HepG2 (cell line): ENCODE measurements around the gene DICER1. TPM values are rescaled to one million over a fixed set of nuclear protein-coding genes. Genes with fewer than 3 reads are reported as not detected.

Experiments used
- ATF1 ChIP-seq: IDR thresholded peaks from 2 replicates; pipeline ENCODE4 v1.6.1; 2016; ENCODE audit warnings: mild to moderate bottlenecking, control low read depth
- BHLHE40 ChIP-seq: IDR thresholded peaks from 2 replicates; pipeline ENCODE4 v1.6.1; 2011; ENCODE audit warnings: low read length, improper control_type of control experiment
- ELF3 ChIP-seq: IDR thresholded peaks from 2 replicates; pipeline ENCODE4 v1.6.1; 2016; ENCODE audit warnings: missing genetic modification reagents, missing compliant biosample characterization
- FOXC1 ChIP-seq: sonication (generic); formaldehyde crosslinking; IDR thresholded peaks from 2 replicates; pipeline ENCODE4 v1.8.0; 2022; ENCODE audit warnings: mild to moderate bottlenecking, missing genetic modification reagents, borderline replicate concordance
- HDAC1 ChIP-seq: sonication (generic); formaldehyde crosslinking; IDR thresholded peaks from 2 replicates; pipeline ENCODE4 v1.5.1; 2020; ENCODE audit warnings: mild to moderate bottlenecking, missing genetic modification reagents
- HDAC6 ChIP-seq: fragments of 200-600 bp; sonication (generic); IDR thresholded peaks from 2 replicates; pipeline ENCODE4 v1.7.0; 2017; ENCODE audit warnings: mild to moderate bottlenecking, antibody characterized with exemption, low read length, low read depth
- HES4 ChIP-seq: sonication (generic); formaldehyde crosslinking; IDR thresholded peaks from 2 replicates; pipeline ENCODE4 v1.9.0; 2021; ENCODE audit warnings: mild to moderate bottlenecking, missing genetic modification reagents, borderline replicate concordance
- HMG20A ChIP-seq: IDR thresholded peaks from 2 replicates; pipeline ENCODE4 v1.6.1; 2016; ENCODE audit warnings: borderline replicate concordance
- KDM5A ChIP-seq: fragments of 200-600 bp; sonication (generic); IDR thresholded peaks from 2 replicates; pipeline ENCODE4 v1.7.0; 2018; ENCODE audit warnings: antibody characterized with exemption, mild to moderate bottlenecking, low read length, borderline replicate concordance
- MZF1 ChIP-seq: sonication (generic); formaldehyde crosslinking; IDR thresholded peaks from 2 replicates; pipeline ENCODE4 v1.8.1; 2023; ENCODE audit warnings: mild to moderate bottlenecking, missing genetic modification reagents, borderline replicate concordance
- NONO ChIP-seq, 2 experiments: fragments of 450-650 bp in 1 of 2; sonication (generic) in 1 of 2; formaldehyde crosslinking in 1 of 2; IDR thresholded peaks in 1 of 2; conservative IDR thresholded peaks in 1 of 2; 2 replicates each; pipeline versions ENCODE4 v1.6.1 to v1.8.0; 2017 to 2022; ENCODE audit warnings: mild to moderate bottlenecking in 1 of 2, missing genetic modification reagents in 1 of 2, moderate library complexity in 1 of 2
- PHF20 ChIP-seq: sonication (generic); formaldehyde crosslinking; IDR thresholded peaks from 2 replicates; pipeline ENCODE4 v1.5.0; 2020; ENCODE audit warnings: mild to moderate bottlenecking, missing genetic modification reagents
- SMAD9 ChIP-seq: sonication (generic); formaldehyde crosslinking; IDR thresholded peaks from 2 replicates; pipeline ENCODE4 v1.5.1; 2020; ENCODE audit warnings: mild to moderate bottlenecking, missing genetic modification reagents
- SPEN ChIP-seq: sonication (generic); formaldehyde crosslinking; IDR thresholded peaks from 2 replicates; pipeline ENCODE4 v1.5.1; 2020; ENCODE audit warnings: low read depth, mild to moderate bottlenecking, missing genetic modification reagents
- ZC3H4 ChIP-seq: sonication (generic); formaldehyde crosslinking; IDR thresholded peaks from 2 replicates; pipeline ENCODE4 v1.4.0; 2020; ENCODE audit warnings: missing genetic modification reagents, borderline replicate concordance
- ZNF160 ChIP-seq: sonication (generic); formaldehyde crosslinking; IDR thresholded peaks from 2 replicates; pipeline ENCODE4 v1.8.0; 2022; ENCODE audit warnings: mild to moderate bottlenecking, inconsistent platforms, missing genetic modification reagents
- ZNF235 ChIP-seq: sonication (generic); formaldehyde crosslinking; IDR thresholded peaks from 2 replicates; pipeline ENCODE4 v1.8.1; 2023; ENCODE audit warnings: mild to moderate bottlenecking, missing genetic modification reagents, borderline replicate concordance
- ZNF737 ChIP-seq: sonication (generic); formaldehyde crosslinking; IDR thresholded peaks from 2 replicates; pipeline ENCODE4 v1.5.0; 2020; ENCODE audit warnings: missing genetic modification reagents, mild to moderate bottlenecking, borderline replicate concordance
- polyA plus RNA-seq, 8 experiments: library from polyadenylated mRNA; depleted of rRNA in 3 of 8; stranded (reverse) in 7 of 8; unstranded in 1 of 8; fragments of >200 nt; fragmentation: Illumina TruSeq in 4 of 8; extraction: Trizol in 4 of 8; gene quantifications; 2 replicates each; pipeline versions ENCODE4 v1.2.1 to v1.2.3, GENCODE V29; 2011 to 2016; ENCODE audit warnings: low read depth in 4 of 8, missing spikeins in 1 of 8, mixed read lengths in 1 of 8; ENCODE audit not compliant: insufficient read depth in 1 of 8
- total RNA-seq, 5 experiments: library from RNA; depleted of rRNA; stranded (reverse); fragments of >200 nt; fragmentation: Illumina TruSeq; extraction: Trizol; gene quantifications; 2 replicates each; pipeline ENCODE4 v1.2.3, GENCODE V29; 2016; ENCODE audit warnings: low read depth in 1 of 5
- TF ChIP-seq, protein P1 (sequence below): sonication (generic); formaldehyde crosslinking; IDR thresholded peaks from 2 replicates; pipeline ENCODE4 v1.5.1; 2020; ENCODE audit warnings: missing genetic modification reagents, mild to moderate bottlenecking, borderline replicate concordance
- TF ChIP-seq, protein P2 (sequence below): sonication (generic); formaldehyde crosslinking; IDR thresholded peaks from 2 replicates; pipeline ENCODE4 v1.4.0; 2020; ENCODE audit warnings: missing genetic modification reagents
- TF ChIP-seq, protein P3 (sequence below): sonication (generic); formaldehyde crosslinking; IDR thresholded peaks from 2 replicates; pipeline ENCODE4 v1.9.0; 2021; ENCODE audit warnings: missing genetic modification reagents, borderline replicate concordance

DICER1 gene
- total and polyA plus RNA-seq, 2 of the 13 experiments (the other 11 are each of a cell fraction or from before 2014, with no cell fraction given) = 31.8 to 61.9 TPM

DNA sequence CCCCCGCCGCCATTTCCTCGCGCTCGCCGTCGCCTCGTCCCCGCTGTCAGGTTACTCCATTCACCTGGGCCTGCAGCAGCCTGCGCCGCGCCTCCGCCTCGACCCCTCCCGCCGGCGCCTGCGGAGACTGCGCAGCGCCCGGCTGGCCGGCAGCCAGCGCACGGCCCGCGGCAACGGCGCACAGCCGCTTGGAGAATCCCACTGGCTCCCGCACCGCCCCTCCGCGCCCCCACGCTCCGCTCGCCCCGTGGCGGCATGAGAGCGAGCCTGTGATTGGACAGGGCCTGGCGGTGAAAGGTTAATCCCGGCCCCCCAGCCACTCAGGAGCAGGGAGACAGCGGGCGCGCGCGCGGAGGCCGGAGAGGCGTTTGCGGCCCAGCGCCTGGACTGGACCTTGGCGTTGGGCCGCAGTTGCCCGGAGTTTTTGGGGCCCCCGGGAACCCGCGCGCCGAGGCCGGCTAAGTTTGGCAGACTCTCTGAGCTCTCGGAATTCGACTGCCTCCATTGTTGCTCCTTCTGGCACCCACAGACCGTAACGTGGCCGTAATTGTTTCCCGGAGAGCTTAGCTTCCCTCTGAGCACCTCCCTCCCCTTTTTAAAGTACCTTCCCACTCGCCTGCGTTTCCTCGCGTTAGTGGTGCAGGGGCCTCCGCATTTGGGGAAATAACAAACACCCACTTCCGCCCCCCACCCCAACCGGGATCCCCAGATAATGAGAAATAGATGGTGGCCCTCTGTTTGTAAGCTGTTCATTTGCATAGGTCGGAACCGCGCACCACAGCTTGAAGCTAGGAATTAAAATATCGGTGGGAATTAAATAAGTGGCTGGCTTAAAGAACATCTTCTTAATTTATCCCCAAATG, at the start of gene DICER1 (continued):
- TF ChIP-seq, protein P1, sequence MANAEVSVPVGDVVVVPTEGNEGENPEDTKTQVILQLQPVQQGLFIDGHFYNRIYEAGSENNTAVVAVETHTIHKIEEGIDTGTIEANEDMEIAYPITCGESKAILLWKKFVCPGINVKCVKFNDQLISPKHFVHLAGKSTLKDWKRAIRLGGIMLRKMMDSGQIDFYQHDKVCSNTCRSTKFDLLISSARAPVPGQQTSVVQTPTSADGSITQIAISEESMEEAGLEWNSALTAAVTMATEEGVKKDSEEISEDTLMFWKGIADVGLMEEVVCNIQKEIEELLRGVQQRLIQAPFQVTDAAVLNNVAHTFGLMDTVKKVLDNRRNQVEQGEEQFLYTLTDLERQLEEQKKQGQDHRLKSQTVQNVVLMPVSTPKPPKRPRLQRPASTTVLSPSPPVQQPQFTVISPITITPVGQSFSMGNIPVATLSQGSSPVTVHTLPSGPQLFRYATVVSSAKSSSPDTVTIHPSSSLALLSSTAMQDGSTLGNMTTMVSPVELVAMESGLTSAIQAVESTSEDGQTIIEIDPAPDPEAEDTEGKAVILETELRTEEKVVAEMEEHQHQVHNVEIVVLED (CRISPR knock-in tag) = peak; percentile 78
- no peak for TF ChIP-seq KDM5A
- peak; percentile 60; the same call in 1 of the 2 replicates for TF ChIP-seq PHF20 (CRISPR knock-in tag)
- TF ChIP-seq HDAC6 = no peak
- no peak; the same call in 1 of the 2 replicates for TF ChIP-seq ZNF235 (CRISPR knock-in tag)
- TF ChIP-seq, protein P2, sequence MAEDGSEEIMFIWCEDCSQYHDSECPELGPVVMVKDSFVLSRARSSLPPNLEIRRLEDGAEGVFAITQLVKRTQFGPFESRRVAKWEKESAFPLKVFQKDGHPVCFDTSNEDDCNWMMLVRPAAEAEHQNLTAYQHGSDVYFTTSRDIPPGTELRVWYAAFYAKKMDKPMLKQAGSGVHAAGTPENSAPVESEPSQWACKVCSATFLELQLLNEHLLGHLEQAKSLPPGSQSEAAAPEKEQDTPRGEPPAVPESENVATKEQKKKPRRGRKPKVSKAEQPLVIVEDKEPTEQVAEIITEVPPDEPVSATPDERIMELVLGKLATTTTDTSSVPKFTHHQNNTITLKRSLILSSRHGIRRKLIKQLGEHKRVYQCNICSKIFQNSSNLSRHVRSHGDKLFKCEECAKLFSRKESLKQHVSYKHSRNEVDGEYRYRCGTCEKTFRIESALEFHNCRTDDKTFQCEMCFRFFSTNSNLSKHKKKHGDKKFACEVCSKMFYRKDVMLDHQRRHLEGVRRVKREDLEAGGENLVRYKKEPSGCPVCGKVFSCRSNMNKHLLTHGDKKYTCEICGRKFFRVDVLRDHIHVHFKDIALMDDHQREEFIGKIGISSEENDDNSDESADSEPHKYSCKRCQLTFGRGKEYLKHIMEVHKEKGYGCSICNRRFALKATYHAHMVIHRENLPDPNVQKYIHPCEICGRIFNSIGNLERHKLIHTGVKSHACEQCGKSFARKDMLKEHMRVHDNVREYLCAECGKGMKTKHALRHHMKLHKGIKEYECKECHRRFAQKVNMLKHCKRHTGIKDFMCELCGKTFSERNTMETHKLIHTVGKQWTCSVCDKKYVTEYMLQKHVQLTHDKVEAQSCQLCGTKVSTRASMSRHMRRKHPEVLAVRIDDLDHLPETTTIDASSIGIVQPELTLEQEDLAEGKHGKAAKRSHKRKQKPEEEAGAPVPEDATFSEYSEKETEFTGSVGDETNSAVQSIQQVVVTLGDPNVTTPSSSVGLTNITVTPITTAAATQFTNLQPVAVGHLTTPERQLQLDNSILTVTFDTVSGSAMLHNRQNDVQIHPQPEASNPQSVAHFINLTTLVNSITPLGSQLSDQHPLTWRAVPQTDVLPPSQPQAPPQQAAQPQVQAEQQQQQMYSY (CRISPR knock-in tag) = 0 out of 2 replicates have a peak, but pooled peaks have one; percentile 50
- no peak for TF ChIP-seq NONO (IDR thresholded peaks at IDR 0.05)
- no peak; the same call in 1 of the 2 replicates for TF ChIP-seq NONO (CRISPR knock-in tag; conservative IDR thresholded peaks at IDR 0.05)
- TF ChIP-seq BHLHE40 = no peak
- no peak for TF ChIP-seq ATF1
- peak; percentile 96 for TF ChIP-seq SPEN (CRISPR knock-in tag)
- no peak for TF ChIP-seq ZNF160 (CRISPR knock-in tag)
- TF ChIP-seq HES4 (CRISPR knock-in tag) = 0 out of 2 replicates have a peak, but pooled peaks have one; percentile 30
- TF ChIP-seq ZC3H4 (CRISPR knock-in tag) = no peak
- TF ChIP-seq SMAD9 (CRISPR knock-in tag) = no peak
- TF ChIP-seq MZF1 (CRISPR knock-in tag) = no peak
- TF ChIP-seq, protein P3, sequence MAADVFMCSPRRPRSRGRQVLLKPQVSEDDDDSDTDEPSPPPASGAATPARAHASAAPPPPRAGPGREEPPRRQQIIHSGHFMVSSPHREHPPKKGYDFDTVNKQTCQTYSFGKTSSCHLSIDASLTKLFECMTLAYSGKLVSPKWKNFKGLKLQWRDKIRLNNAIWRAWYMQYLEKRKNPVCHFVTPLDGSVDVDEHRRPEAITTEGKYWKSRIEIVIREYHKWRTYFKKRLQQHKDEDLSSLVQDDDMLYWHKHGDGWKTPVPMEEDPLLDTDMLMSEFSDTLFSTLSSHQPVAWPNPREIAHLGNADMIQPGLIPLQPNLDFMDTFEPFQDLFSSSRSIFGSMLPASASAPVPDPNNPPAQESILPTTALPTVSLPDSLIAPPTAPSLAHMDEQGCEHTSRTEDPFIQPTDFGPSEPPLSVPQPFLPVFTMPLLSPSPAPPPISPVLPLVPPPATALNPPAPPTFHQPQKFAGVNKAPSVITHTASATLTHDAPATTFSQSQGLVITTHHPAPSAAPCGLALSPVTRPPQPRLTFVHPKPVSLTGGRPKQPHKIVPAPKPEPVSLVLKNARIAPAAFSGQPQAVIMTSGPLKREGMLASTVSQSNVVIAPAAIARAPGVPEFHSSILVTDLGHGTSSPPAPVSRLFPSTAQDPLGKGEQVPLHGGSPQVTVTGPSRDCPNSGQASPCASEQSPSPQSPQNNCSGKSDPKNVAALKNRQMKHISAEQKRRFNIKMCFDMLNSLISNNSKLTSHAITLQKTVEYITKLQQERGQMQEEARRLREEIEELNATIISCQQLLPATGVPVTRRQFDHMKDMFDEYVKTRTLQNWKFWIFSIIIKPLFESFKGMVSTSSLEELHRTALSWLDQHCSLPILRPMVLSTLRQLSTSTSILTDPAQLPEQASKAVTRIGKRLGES (CRISPR knock-in tag) = peak; percentile 32; the same call in 1 of the 2 replicates
- TF ChIP-seq ELF3 (CRISPR knock-in tag) = no peak
- TF ChIP-seq HDAC1 (CRISPR knock-in tag) = peak; percentile 65
- TF ChIP-seq HMG20A (CRISPR knock-in tag) = no peak
- TF ChIP-seq ZNF737 (CRISPR knock-in tag) = no peak
- no peak for TF ChIP-seq FOXC1 (CRISPR knock-in tag)
